Measurements from ENCODE around the gene FOS.

Gene FOS

GRCh38 chr14:75329369-75329768 is 50.7 kb downstream of the FOS start:
- no peak for DNase-seq (ENCODE audit: low spot score)
- TF ChIP-seq CTCF (conservative IDR thresholded peaks at IDR 0.05; ENCODE audit: low read depth) = no peak
- ChIA-PET POLR2A (ENCODE audit: low non-redundant PET) (no interaction called here), CTCF (interaction anchor here (0.5 to 0.6 kb wide), 3 partner anchors 125 to 982 kb away, joined by 3 to 4 read pairs (median 3); no protein-coding TSS in a partner anchor)
- no peak overlapping the region for H3K27ac ChIP-seq

GRCh38 chr14:75331471-75331870 is 52.8 kb downstream of the FOS start:
- ChIA-PET CTCF (interaction anchor here (0.5 to 0.6 kb wide), 2 partner anchors 14 to 25 kb away, joined by 3 read pairs; no protein-coding TSS in a partner anchor), POLR2A (ENCODE audit: low non-redundant PET) (no interaction called here)
- DNase-seq (ENCODE audit: low spot score) = no peak
- no peak for TF ChIP-seq CTCF (conservative IDR thresholded peaks at IDR 0.05; ENCODE audit: low read depth)
- H3K27ac ChIP-seq = no peak overlapping the region

Data from RWPE1 (cell line).